Measurements from ENCODE around the gene BAG5. TPM values are rescaled to one million over a fixed set of nuclear protein-coding genes. Genes with fewer than 3 reads are reported as not detected.

BAG5 gene
- total RNA-seq, 1 experiment from 2014 or later: 28.9 TPM

DNA sequence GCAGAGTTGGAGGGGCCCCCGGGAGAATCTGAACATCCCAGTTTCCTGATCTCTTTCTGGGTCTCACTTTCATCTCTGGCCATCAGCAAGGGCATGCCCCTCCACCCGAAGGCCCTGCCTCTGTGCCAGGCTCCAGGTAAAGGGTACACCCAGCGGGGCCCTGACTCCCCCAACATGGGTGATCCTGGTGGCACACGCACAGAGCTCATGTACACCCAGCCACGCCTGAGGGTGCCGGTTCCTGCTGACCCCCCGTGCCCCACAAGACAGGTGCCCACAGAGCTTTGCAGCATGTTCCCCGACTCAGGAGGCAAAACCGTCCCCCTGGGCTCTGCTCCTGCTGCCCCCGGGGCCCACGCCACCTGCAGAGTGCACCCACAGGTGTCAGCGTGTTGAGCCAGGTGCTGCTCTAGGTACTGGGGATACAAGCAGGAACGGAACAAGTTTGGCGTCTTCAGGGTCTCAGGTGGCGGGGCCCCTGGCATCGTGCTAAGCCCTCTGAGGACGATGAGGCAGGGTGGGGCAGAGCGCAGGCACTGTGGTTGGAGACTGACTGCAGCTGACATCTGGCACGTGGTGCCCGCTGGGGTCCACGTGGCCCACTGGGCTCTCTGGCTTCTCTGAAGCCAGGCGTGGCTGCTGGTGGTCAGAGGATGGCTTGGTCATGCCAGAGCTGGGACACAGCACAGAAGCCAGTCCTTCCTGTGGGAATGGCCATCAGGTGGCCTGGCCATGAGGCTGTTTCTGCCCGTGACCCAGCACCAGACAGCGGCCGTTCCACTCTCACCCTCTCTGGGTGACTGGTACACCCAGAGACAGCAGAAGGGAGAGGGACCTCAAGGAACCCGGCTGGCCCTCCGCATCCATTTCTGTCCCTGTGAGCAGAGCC is 13.8 kb downstream of the BAG5 start:
- H3K27me3 Mint-ChIP-seq (ENCODE audit: insufficient read depth, unreplicated experiment): no peaks in the 10 kb centered on the region
- H3K36me3 Mint-ChIP-seq (ENCODE audit: insufficient read depth, unreplicated experiment): peaks cover 5% of the 10 kb centered on the region
- H3K9me3 ChIP-seq: no peaks in the 10 kb centered on the region
- ChIA-PET POLR2A (no interaction called here), CTCF (interaction anchor here (1.0 kb wide), 1 partner anchor 30 kb away, joined by 4 read pairs; no protein-coding TSS in a partner anchor)
- no peak overlapping the region for H3K4me3 Mint-ChIP-seq (ENCODE audit: unreplicated experiment)
- BruUV-seq (replicated peaks): no TSS peak
- TF ChIP-seq, protein P1, sequence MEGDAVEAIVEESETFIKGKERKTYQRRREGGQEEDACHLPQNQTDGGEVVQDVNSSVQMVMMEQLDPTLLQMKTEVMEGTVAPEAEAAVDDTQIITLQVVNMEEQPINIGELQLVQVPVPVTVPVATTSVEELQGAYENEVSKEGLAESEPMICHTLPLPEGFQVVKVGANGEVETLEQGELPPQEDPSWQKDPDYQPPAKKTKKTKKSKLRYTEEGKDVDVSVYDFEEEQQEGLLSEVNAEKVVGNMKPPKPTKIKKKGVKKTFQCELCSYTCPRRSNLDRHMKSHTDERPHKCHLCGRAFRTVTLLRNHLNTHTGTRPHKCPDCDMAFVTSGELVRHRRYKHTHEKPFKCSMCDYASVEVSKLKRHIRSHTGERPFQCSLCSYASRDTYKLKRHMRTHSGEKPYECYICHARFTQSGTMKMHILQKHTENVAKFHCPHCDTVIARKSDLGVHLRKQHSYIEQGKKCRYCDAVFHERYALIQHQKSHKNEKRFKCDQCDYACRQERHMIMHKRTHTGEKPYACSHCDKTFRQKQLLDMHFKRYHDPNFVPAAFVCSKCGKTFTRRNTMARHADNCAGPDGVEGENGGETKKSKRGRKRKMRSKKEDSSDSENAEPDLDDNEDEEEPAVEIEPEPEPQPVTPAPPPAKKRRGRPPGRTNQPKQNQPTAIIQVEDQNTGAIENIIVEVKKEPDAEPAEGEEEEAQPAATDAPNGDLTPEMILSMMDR (IDR thresholded peaks at IDR 0.05; ENCODE audit: insufficient read depth in 1 of 2, low read depth in 1 of 2, low read length in 1 of 2, severe bottlenecking in 1 of 2, unreplicated experiment in 1 of 2): no peak
- no peaks in the 10 kb centered on the region for H3K9me3 Mint-ChIP-seq (ENCODE audit: unreplicated experiment)
- intact Hi-C loops (cut with micrococcal nuclease; ENCODE audit: unreplicated experiment): no loop called here
- H3K4me3 ChIP-seq (ENCODE audit: low read depth, low read length): no peak overlapping the region
- no peaks in the 10 kb centered on the region for H3K27me3 ChIP-seq (replicated peaks; ENCODE audit: control insufficient read depth, insufficient read depth, low read length)
- DNase-seq: no peak
- H3K27ac Mint-ChIP-seq (ENCODE audit: unreplicated experiment): no peak overlapping the region
- no peaks in the 10 kb centered on the region for H3K4me1 ChIP-seq
- no peaks in the 10 kb centered on the region for H3K4me1 Mint-ChIP-seq (ENCODE audit: low read depth, unreplicated experiment)
- H3K36me3 ChIP-seq (ENCODE audit: control insufficient read depth, insufficient read depth, low read length): no peaks in the 10 kb centered on the region

DNA sequence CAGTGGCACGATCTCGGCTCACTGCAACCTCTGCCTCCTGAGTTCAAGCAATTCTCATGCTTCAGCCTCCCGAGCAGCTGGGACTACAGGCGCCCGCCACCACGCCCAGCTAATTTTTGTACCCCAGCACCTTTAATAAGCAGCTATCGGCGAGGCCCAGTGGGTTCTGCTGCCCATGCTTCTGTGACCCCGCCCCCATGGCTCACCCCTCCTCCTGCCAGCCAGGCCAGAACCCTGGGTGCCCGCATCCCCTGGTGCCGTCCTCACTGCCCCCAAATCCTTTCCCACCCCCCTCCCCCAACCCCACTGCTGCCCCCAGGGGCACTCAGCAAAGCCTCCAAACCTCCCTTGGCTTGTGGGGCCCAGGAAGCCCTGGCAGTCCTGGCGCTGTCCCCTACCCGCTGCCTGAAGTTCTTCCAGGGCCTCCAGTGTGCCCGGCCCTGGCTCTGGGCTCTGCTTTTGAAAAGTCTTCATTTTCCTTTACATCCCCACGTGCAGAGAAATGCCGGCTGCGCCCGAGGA is 14.5 kb downstream of the BAG5 start:
- no peaks in the 10 kb centered on the region for H3K4me1 Mint-ChIP-seq (ENCODE audit: low read depth, unreplicated experiment)
- H3K9me3 Mint-ChIP-seq (ENCODE audit: unreplicated experiment): no peaks in the 10 kb centered on the region
- Histone ChIP-seq H3K4me1 (no peaks in the 10 kb centered on the region), H3K36me3 (ENCODE audit: control insufficient read depth, insufficient read depth, low read length) (no peaks in the 10 kb centered on the region), H3K9me3 (no peaks in the 10 kb centered on the region), H3K27me3 (replicated peaks; ENCODE audit: control insufficient read depth, insufficient read depth, low read length) (no peaks in the 10 kb centered on the region), H3K4me3 (ENCODE audit: low read depth, low read length) (no peak overlapping the region)
- intact Hi-C loops (cut with micrococcal nuclease; ENCODE audit: unreplicated experiment): no loop called here
- ChIA-PET POLR2A (no interaction called here), CTCF (interaction anchor here (2.0 to 3.6 kb wide), 2 partner anchors 20 to 30 kb away, joined by 6 to 49 read pairs; partner anchors contain the start of gene TRMT61A)
- H3K27ac Mint-ChIP-seq (ENCODE audit: unreplicated experiment): no peak overlapping the region
- DNase-seq: no peak
- H3K36me3 Mint-ChIP-seq (ENCODE audit: insufficient read depth, unreplicated experiment): peaks cover 5% of the 10 kb centered on the region
- BruUV-seq (replicated peaks): no TSS peak
- H3K27me3 Mint-ChIP-seq (ENCODE audit: insufficient read depth, unreplicated experiment): no peaks in the 10 kb centered on the region
- TF ChIP-seq, protein P1 (IDR thresholded peaks at IDR 0.05; ENCODE audit: insufficient read depth in 1 of 2, low read depth in 1 of 2, low read length in 1 of 2, severe bottlenecking in 1 of 2, unreplicated experiment in 1 of 2): no peak
- H3K4me3 Mint-ChIP-seq (ENCODE audit: unreplicated experiment): no peak overlapping the region

GRCh38 chr14:103547455-103547940 is 15.0 kb downstream of the BAG5 start:
- Mint-ChIP-seq H3K36me3 (ENCODE audit: insufficient read depth, unreplicated experiment) (peaks cover 5% of the 10 kb centered on the region), H3K4me3 (ENCODE audit: unreplicated experiment) (no peak overlapping the region), H3K9me3 (ENCODE audit: unreplicated experiment) (no peaks in the 10 kb centered on the region), H3K27ac (ENCODE audit: unreplicated experiment) (no peak overlapping the region), H3K27me3 (ENCODE audit: insufficient read depth, unreplicated experiment) (no peaks in the 10 kb centered on the region), H3K4me1 (ENCODE audit: low read depth, unreplicated experiment) (no peaks in the 10 kb centered on the region)
- Histone ChIP-seq H3K4me3 (ENCODE audit: low read depth, low read length) (no peak overlapping the region), H3K4me1 (peaks cover 4% of the 10 kb centered on the region), H3K36me3 (ENCODE audit: control insufficient read depth, insufficient read depth, low read length) (no peaks in the 10 kb centered on the region), H3K27me3 (replicated peaks; ENCODE audit: control insufficient read depth, insufficient read depth, low read length) (no peaks in the 10 kb centered on the region), H3K9me3 (no peaks in the 10 kb centered on the region)
- ChIA-PET POLR2A (no interaction called here), CTCF (interaction anchor here (0.6 to 3.6 kb wide), 7 partner anchors 12 to 639 kb away, joined by 3 to 49 read pairs (median 3); partner anchors contain the start of gene TRMT61A)
- intact Hi-C loops (cut with micrococcal nuclease; ENCODE audit: unreplicated experiment): no loop called here
- TF ChIP-seq, protein P1 (IDR thresholded peaks at IDR 0.05; ENCODE audit: insufficient read depth in 1 of 2, low read depth in 1 of 2, low read length in 1 of 2, severe bottlenecking in 1 of 2, unreplicated experiment in 1 of 2): no peak
- no peak for DNase-seq
- BruUV-seq (replicated peaks): no TSS peak

All from Caco-2 (cell line).